ENCODE measurements around the gene LNX1.

DNA sequence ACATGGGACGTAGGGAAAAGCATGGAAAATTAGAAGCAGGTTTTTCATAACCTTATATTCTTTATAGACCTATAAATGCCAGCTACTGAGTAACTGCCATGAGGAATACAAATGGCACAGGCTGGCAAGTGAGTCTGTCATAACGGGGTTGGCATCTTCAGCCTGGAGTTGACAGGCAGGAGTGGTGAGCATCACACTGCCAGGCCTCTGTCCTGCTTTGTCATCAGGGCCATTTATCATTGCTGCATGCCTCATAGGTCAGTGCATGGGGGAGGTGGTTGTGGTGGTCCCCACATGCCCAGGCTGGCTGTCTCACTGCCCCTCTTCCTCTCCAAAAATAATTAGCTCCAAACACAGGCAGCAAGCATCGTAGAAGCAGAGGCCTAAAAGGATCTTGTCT is 72.5 kb downstream of the LNX1 start:
- TF ChIP-seq CBFB (IDR thresholded peaks at IDR 0.05; ENCODE audit: low read depth) (no peak), POLR2A (IDR thresholded peaks at IDR 0.05; ENCODE audit: low read depth, low read length) (no peak), HCFC1 (IDR thresholded peaks at IDR 0.05; ENCODE audit: low read length) (no peak)

All from GM12878 (cell line).